ELF-1 (cell line): ENCODE measurements around the gene DNASE1L1.

Source experiments
- DNase-seq: peaks from one replicate; pipeline ENCODE4 v3.0.0-alpha.2; 2016; ENCODE audit warnings: low read depth, low spot score

DNASE1L1 gene

GRCh38 chrX:154382483-154383069, 26.5 kb downstream of the DNASE1L1 start:
- no peak for DNase-seq

- DNase-seq, result peak; percentile 69
Measured at GRCh38 chrX:154381271-154381670, 27.8 kb downstream of the DNASE1L1 start.

GRCh38 chrX:154380787-154381186, 28.3 kb downstream of the DNASE1L1 start:
- no peak for DNase-seq

GRCh38 chrX:154380153-154380552, 28.9 kb downstream of the DNASE1L1 start:
- DNase-seq, result no peak

- DNase-seq, result no peak
Measured at GRCh38 chrX:154379569-154379951, 29.5 kb downstream of the DNASE1L1 start.

GRCh38 chrX:154378799-154379568, 30.1 kb downstream of the DNASE1L1 start, which contains the start of gene EMD:
EMD (plus strand) TSS chrX:154379295; CDS start chrX:154379485, 190 bp downstream.
- peak; percentile 100 for DNase-seq

GRCh38 chrX:154378059-154378798, 30.8 kb downstream of the DNASE1L1 start:
- DNase-seq, result no peak

GRCh38 chrX:154376774-154377173, 32.3 kb downstream of the DNASE1L1 start:
- DNase-seq, result no peak

GRCh38 chrX:154375156-154375504, 33.9 kb downstream of the DNASE1L1 start:
- no peak for DNase-seq

GRCh38 chrX:154374313-154375155, 34.5 kb downstream of the DNASE1L1 start, which contains the start of gene FLNA:
FLNA (minus strand) TSS chrX:154374634; CDS start chrX:154371245, 3,389 bp downstream.
- DNase-seq, result peak; percentile 75

GRCh38 chrX:154373340-154374306, 35.4 kb downstream of the DNASE1L1 start:
- DNase-seq, result peak; percentile 96

GRCh38 chrX:154372612-154373022, 36.4 kb downstream of the DNASE1L1 start:
- peak; percentile 58 for DNase-seq

- DNase-seq, result no peak
Measured at GRCh38 chrX:154371789-154372300, 37.2 kb downstream of the DNASE1L1 start.

GRCh38 chrX:154371017-154371788, 37.9 kb downstream of the DNASE1L1 start:
- DNase-seq, result peak; percentile 96

GRCh38 chrX:154370300-154371016, 38.6 kb downstream of the DNASE1L1 start:
- peak; percentile 41 for DNase-seq

- peak; percentile 97 for DNase-seq
Measured at GRCh38 chrX:154369449-154370299, 39.4 kb downstream of the DNASE1L1 start.

GRCh38 chrX:154368630-154369448, 40.2 kb downstream of the DNASE1L1 start:
- peak; percentile 90 for DNase-seq
